ENCODE results near the gene SIRT3.

DNA sequence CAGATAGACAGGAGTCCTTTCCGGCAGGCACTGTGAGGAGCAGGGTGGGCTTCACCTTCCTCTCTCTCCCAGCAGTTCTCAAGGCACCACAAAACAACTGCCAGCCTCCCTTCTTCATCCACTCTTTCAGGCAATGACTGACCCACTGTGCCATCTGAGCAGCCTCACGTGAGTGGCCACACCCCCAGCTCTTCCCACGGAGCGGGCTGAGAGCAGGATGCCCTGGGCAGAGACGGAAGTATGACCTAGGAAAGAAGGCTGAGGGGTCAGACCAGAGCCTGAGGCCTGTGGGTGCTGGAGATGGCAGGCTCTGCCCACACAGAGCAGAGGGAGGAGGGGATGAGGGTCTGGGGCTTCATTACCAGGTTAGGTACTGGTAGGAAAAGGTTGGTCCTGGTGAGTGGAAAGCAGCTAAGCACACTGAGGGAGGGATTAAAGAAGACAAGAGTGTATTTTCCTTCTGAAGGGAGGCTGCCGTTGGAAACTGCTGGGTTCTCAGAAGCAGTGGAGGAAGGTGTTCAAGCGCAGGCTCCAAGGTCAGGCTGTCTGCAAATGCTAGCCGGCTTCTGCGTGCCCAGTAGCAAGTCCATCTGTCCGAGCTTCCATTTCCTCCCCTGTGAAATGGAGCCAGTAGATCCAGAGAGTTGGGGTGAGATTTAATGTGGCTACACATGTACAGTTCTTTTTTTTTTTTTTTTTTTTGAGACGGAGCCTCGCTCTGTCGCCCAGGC, 46.7 kb upstream of the SIRT3 start:
- TF ChIP-seq POLR2A (IDR thresholded peaks at IDR 0.05), result no peak
- TF ChIP-seq, protein P1, sequence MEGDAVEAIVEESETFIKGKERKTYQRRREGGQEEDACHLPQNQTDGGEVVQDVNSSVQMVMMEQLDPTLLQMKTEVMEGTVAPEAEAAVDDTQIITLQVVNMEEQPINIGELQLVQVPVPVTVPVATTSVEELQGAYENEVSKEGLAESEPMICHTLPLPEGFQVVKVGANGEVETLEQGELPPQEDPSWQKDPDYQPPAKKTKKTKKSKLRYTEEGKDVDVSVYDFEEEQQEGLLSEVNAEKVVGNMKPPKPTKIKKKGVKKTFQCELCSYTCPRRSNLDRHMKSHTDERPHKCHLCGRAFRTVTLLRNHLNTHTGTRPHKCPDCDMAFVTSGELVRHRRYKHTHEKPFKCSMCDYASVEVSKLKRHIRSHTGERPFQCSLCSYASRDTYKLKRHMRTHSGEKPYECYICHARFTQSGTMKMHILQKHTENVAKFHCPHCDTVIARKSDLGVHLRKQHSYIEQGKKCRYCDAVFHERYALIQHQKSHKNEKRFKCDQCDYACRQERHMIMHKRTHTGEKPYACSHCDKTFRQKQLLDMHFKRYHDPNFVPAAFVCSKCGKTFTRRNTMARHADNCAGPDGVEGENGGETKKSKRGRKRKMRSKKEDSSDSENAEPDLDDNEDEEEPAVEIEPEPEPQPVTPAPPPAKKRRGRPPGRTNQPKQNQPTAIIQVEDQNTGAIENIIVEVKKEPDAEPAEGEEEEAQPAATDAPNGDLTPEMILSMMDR (IDR thresholded peaks at IDR 0.05), result no peak
